DOHH2 (cell line): ENCODE results near the gene KIRREL3.

Source experiments
- H3F3A ChIP-seq: fragments of 200-600 bp; sonication (generic), shearing (Covaris generic); 2 replicates; pipeline ENCODE4 v1.6.0; 2016; ENCODE audit warnings: antibody characterized with exemption, mild to moderate bottlenecking; ENCODE audit not compliant: control insufficient read depth, insufficient read depth
- H3K27ac ChIP-seq: fragments of 200-600 bp; sonication (generic); 2 replicates; pipeline ENCODE4 v1.5.1; 2014; ENCODE audit warnings: low read depth, mild to moderate bottlenecking, low read length, moderate library complexity
- H3K27me3 ChIP-seq: fragments of 200-600 bp; sonication (generic); 2 replicates; pipeline ENCODE4 v1.6.1; 2014; ENCODE audit warnings: mild to moderate bottlenecking, low read length, mixed read lengths; ENCODE audit not compliant: control insufficient read depth
- H3K36me3 ChIP-seq: fragments of 200-600 bp; sonication (generic); 2 replicates; pipeline ENCODE4 v1.6.1; 2014; ENCODE audit warnings: mild to moderate bottlenecking, low read length, moderate library complexity, mixed read lengths; ENCODE audit not compliant: control insufficient read depth
- H3K4me1 ChIP-seq: fragments of 200-600 bp; sonication (generic); 2 replicates; pipeline ENCODE4 v1.6.1; 2014; ENCODE audit warnings: mild to moderate bottlenecking, low read length, mixed read lengths; ENCODE audit not compliant: control insufficient read depth
- H3K4me2 ChIP-seq: fragments of 200-600 bp; sonication (generic); 2 replicates; pipeline ENCODE4 v1.6.0; 2014; ENCODE audit warnings: mild to moderate bottlenecking, low read length, moderate library complexity
- H3K4me3 ChIP-seq: fragments of 200-600 bp; sonication (generic); 2 replicates; pipeline ENCODE4 v1.5.1; 2014; ENCODE audit warnings: mild to moderate bottlenecking, low read length, mixed read lengths
- H3K79me2 ChIP-seq: fragments of 200-600 bp; sonication (generic); 2 replicates; pipeline ENCODE4 v1.6.1; 2014; ENCODE audit warnings: mild to moderate bottlenecking, low read length, mixed read lengths; ENCODE audit not compliant: control insufficient read depth
- H3K9me2 ChIP-seq: fragments of 200-600 bp; sonication (generic); replicated peaks from 2 replicates; pipeline ENCODE4 v1.6.1; 2014; ENCODE audit warnings: mild to moderate bottlenecking, low read length, mixed read lengths; ENCODE audit not compliant: control insufficient read depth
- H3K9me3 ChIP-seq: fragments of 200-600 bp; sonication (generic); 2 replicates; pipeline ENCODE4 v1.6.1; 2014; ENCODE audit warnings: antibody characterized with exemption, low read length, mixed read lengths; ENCODE audit not compliant: control insufficient read depth, insufficient read depth
- H4K20me1 ChIP-seq: fragments of 200-600 bp; sonication (generic); 2 replicates; pipeline ENCODE4 v1.6.0; 2014; ENCODE audit warnings: low read depth, mild to moderate bottlenecking, antibody characterized with exemption, low read length, moderate library complexity; ENCODE audit not compliant: control insufficient read depth, insufficient read depth
- CTCF ChIP-seq: fragments of 200-600 bp; sonication (generic); IDR thresholded peaks from one replicate; pipeline ENCODE4 v1.5.1; 2014; ENCODE audit warnings: antibody characterized with exemption, mild to moderate bottlenecking, low read depth, low read length; ENCODE audit not compliant: poor library complexity, severe bottlenecking
- EZH2phosphoT487 ChIP-seq: fragments of 200-600 bp; sonication (generic); IDR thresholded peaks from 2 replicates; pipeline ENCODE4 v1.6.1; 2017; ENCODE audit warnings: borderline replicate concordance, mild to moderate bottlenecking, antibody characterized with exemption, low read length, moderate library complexity, mixed read lengths

Gene KIRREL3

GRCh38 chr11:126669416-126669815 lies 331.2 kb downstream of the KIRREL3 start:
- H3K27ac ChIP-seq: no peak overlapping the region
- H3K36me3 ChIP-seq: no peaks in the 10 kb centered on the region
- H3K4me1 ChIP-seq: no peaks in the 10 kb centered on the region
- TF ChIP-seq CTCF: no peak
- no peak for TF ChIP-seq EZH2phosphoT487
- H3K4me3 ChIP-seq: no peak overlapping the region
- peaks cover 8% of the 10 kb centered on the region; the same call in 1 of the 2 replicates for H3K27me3 ChIP-seq
- no peak overlapping the region for H3K4me2 ChIP-seq
- H3F3A ChIP-seq: no peaks in the 10 kb centered on the region
- H3K9me3 ChIP-seq: no peaks in the 10 kb centered on the region
- H3K9me2 ChIP-seq: no peaks in the 10 kb centered on the region
- no peaks in the 10 kb centered on the region for H3K79me2 ChIP-seq
- H4K20me1 ChIP-seq: no peaks in the 10 kb centered on the region

- no peak for TF ChIP-seq EZH2phosphoT487
- TF ChIP-seq CTCF: no peak
- Histone ChIP-seq H3K4me2 (no peak overlapping the region), H3K36me3 (no peaks in the 10 kb centered on the region), H3K4me1 (no peaks in the 10 kb centered on the region), H3K9me3 (no peaks in the 10 kb centered on the region), H3K27ac (no peak overlapping the region), H4K20me1 (no peaks in the 10 kb centered on the region), H3K27me3 (peaks cover 2% of the 10 kb centered on the region; the same call in 1 of the 2 replicates), H3F3A (no peaks in the 10 kb centered on the region), H3K79me2 (no peaks in the 10 kb centered on the region), H3K9me2 (no peaks in the 10 kb centered on the region), H3K4me3 (no peak overlapping the region)
Observed at GRCh38 chr11:126664643-126665042, 335.9 kb downstream of the KIRREL3 start.

GRCh38 chr11:126663749-126664592 lies 336.6 kb downstream of the KIRREL3 start:
- no peaks in the 10 kb centered on the region for H4K20me1 ChIP-seq
- no peaks in the 10 kb centered on the region for H3K9me3 ChIP-seq
- H3K4me1 ChIP-seq: no peaks in the 10 kb centered on the region
- TF ChIP-seq EZH2phosphoT487: no peak
- TF ChIP-seq CTCF: no peak
- H3K27me3 ChIP-seq: peaks cover 2% of the 10 kb centered on the region; the same call in 1 of the 2 replicates
- no peaks in the 10 kb centered on the region for H3K36me3 ChIP-seq
- no peaks in the 10 kb centered on the region for H3K79me2 ChIP-seq
- no peaks in the 10 kb centered on the region for H3F3A ChIP-seq
- no peaks in the 10 kb centered on the region for H3K9me2 ChIP-seq
- no peak overlapping the region for H3K27ac ChIP-seq
- no peak overlapping the region for H3K4me3 ChIP-seq
- H3K4me2 ChIP-seq: no peak overlapping the region
